Activated CD4-positive, alpha-beta T cell treated with anti-CD3 and anti-CD28 coated beads, Interleukin-2, amount 50 U/mL, for 24 hours (primary cell): ENCODE measurements around the gene GNPTG.

Experiments
- DNase-seq, 2 donors: peaks; one replicate each; pipeline ENCODE4 v3.0.0-alpha.2; 2020; ENCODE audit warnings: low read depth in 1 of 2, low spot score in 1 of 2

Gene GNPTG

DNA sequence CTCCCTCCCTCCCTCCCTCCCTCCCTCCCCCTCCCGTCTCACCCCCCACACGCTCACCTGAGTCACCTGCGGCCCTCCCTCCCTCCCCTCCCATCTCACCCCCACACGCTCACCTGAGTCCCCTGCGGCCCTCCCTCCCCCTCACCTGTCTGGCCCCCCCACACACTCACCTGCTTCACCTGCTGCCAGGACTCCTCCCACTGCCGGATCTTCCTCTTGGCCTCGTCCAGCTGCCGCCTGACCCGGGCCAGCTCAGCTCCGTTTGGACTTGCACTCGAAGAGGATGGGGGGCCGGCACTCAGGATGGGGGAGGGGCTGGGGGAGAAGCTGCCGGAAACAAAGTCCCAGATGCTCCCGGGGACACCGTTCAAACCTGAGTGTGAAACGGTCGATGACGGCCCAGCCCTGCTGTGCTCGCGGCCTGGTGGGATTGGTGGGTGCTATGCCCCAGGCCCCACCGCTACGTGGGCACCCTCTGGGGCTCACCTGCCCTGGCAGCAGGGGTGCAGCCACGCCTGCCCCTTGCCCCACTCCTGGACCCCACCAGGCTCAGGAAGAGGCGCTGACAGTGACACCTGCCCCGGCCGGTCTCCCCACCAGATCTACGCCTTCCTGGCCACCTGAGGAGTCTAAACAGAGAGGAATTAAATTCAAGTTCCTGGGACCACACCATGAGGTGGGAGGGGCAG is 15.9 kb downstream of the GNPTG start:
- DNase-seq = no peak

DNA sequence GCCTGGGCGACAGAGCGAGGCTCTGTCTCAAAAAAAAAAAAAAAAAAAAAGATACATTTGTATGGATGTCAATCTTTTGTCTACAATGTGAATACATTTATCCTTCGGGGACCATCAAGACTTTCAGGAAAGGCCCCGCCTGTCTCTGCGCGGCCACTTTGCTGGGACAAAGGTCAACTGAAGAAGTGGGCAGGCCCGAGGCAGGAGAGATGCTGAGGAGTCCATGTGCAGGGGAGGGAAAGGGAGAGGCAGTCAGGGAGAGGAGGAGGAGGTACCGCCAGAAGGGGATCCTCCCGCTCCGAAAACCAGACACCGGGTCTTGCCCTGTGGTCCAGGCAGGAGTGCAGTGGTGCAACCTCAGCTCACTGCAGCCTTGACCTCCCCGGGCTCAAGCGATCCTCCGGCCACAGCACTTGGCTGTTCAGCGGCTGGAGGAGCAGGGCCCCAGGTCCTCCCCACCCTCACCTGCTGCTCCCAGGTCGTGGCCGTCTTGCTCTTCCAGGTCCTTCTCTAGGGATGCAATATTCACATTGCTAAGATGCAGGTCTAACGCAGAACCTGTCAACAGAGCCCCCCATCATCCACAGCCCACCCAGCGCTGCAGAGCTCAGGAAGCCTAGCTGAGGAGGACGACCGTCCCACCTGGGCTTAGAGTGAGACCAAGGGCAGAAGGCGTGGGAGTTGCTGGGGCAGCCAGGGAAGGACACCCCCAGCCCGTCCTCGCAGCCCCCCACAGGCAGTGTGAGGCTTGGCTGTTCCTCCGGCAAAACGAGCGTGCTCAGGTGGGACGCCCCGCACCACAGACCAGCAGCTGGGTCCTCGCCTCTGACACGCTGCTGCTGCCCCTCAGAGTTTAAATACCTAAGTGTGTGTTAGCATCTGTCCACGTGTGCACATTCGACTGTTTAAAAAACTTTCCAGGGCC is 19.6 kb downstream of the GNPTG start:
- DNase-seq = no peak

DNA sequence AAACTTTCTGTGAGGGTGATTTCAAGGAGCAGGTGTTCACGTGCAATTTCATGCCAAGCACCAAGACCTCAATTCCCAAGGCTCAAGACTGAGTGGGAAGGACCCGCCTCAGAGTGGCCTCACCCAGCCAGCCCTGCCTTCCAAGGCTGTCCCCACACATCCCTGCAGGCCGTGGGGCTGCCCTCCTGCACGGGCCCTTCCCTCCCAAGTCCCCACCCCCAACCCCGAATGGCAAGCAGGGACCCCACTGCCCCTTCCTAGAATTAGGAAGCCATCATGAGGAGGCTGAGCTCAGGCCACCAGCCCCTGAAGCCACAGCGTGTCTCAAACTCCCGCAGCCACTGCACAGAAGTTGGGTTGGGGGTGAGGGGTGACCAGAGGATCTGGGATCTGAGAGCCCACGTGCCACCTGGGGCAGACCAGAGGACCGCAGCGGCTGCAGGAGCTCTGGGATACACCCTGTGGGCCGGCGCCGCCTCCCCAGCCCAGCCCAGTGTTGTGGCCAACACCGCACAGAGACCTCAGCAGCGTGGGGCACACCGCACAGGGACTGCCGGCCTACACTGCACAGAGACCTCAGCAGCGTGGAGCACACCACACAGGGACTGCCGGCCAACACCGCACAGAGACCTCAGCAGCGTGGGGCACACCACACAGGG is 20.7 kb downstream of the GNPTG start:
- DNase-seq = no peak

DNA sequence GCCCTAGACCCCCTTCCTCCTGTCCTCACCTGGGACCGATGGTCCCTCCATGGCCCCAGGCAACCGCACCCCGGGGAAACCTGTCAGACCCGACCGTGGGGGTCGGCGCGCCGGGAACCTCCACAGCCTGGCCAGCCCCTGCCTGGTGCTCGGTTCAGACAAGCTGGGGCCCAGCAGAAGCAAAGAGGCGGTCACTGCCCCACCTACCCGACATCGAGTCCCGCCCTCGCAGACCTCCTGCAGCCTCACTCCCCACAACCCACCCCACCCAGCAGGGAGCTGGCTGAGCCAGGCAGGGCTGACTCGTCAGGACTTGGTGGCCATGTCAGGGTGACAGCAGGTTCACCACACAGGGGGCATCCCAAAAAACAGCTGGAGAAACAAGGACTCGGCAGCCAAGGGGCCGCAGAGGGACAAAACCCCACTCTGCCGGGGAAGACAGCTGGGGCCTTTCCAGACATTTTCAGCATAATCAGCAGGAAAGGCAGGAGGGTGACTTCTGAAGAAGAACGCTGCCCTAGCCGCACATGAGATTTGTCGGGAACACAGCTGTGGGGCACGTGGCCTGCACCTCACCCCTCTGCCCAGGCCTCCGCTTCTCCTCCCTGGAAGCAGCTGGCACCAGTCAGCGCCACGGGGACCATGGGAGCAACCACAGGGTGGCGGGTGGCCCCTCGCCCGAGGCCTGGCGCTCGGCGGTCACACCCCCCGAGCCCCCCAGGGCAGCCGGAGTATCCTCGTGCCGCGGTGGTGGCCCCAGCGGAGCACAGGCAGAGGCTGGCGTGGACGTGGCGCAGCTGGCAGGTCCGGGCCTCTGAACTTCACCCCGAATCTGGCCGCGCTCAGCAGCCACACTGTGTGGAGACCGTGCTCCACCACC is 22.9 kb downstream of the GNPTG start:
- no peak for DNase-seq

DNA sequence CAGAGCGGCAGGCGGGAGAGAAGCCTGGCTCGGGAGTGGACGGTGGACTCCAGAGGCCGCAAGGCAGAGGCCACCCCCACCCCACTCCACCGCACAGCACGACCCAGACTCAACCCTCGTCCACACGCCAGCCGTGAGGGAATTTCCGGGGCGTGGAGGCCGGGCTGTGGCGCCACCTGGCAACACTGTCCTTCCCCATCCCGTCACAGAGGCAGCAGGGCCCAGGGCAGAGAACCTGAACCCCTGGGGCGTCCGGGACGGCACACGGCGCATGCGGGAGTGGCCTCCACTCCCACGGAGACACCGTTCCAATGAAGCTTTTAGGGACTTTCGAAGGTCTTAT is 23.5 kb downstream of the GNPTG start:
- DNase-seq = no peak

DNA sequence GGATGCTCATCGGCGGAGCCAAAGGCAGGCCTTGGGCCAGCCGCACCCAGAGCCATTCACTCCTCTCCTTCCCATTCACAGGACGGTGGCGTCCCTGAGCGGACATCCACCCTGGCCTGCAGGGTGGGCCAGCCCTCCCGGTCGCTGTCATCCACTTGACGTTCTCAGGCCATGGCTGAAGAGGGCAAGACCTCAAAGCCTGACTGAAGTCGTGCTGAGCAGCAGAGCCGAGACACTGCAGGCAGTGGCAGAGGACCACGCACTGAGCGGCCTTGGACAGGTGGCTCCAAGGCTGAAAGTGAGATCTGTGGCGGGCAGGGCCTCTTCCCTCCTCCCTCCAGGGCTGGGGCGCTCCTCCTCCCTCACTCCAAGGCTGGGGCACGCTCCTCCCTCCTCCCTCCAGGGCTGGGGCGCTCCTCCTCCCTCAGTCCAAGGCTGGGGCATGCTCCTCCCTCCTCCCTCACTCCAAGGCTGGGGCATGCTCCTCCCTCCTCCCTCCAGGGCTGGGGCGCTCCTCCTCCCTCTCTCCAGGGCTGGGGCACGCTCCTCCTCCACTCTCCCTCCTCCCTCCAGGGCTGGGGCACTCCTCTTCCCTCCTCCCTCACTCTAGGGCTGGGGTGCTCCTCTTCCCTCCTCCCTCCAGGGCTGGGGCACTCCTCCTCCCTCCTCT is 24.1 kb downstream of the GNPTG start:
- DNase-seq = no peak

DNA sequence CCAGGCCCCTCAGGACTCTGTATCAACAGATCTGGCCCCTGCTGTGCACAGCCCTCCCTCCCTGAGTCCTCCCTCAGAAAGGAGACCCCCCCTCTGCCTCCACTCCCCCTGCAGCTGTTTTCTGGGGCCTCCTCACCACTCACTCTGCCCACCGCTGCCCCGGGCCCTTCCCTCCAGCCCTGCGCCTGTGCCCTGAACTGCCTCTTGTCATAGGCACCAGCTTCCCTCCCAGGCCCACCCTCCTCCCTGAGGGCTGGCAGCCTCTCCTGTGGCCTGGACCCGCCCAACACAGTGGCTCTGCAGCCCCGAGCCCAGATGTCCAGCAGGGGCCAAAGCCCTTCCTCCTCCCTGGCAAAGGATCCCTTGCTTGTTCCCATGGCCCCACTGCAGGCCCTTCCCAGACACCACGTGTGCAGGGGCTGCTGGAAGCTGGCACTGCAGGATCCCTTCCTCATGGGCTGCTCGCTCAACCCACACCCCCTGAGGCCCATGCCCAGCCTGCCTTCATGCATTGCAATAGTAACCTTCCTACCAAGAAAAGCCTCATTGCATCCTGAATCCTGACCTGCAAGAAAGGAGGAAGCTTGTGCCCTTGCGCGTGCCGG is 25.8 kb downstream of the GNPTG start:
- DNase-seq = no peak

DNA sequence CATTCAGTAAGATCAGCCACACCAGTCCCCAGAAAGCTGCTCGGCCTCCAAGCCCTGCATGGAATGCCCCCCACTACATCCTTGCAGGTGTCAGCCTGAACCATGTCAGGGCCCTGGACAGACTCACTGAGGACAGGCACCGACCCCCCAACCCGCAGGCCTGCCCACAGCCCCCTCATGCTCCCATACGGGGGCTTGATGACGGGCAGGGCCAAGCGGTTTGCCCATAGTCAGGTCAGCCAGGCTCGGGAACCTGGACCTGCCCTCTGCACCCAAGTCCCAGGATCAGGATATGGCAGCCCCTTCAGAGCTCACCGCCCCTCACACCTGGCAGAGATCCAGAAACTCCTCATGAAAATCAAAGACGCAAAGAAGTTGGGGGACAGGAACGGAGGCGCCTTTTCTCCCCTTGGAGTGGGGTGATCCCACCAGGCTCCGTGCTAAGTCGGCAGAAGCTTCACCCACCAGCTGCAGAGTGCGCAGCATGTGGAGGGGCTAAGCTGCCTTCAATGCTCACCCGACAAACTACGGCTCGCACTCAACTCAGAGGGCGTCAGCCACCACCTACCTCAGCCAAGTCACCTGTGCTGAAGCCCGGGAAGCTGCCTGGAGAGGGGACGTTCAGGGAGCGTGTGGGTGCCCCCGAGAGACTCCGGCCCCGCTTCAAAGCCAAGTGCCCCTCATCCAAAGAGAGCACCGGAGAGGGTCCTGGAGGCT is 26.5 kb downstream of the GNPTG start:
- no peak for DNase-seq

DNA sequence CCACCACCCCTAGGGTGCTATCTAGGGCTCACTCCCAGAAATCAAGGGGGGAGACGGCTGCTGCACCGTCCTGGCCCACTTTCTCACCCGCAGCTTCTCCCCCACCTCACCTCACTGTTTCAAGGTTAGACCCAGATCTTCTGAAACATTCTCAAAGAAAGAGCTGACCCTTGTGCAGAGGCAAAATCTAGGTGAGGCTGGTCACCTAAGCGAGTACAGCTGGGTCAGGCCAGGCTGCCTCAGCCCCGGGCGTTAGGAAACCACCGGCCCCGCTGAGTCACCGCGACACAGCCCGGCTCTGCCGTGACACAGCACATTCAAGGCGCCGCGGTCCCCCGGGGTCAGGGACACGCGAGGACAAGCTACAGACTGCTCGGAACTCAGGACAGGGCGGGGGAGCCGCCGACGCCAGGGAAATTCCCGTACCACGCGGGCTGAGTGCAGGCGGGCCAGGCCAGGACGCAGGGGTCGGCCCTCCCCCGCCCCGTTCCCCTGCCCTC is 27.1 kb downstream of the GNPTG start:
- peak; percentile 52 to 55 for DNase-seq

DNA sequence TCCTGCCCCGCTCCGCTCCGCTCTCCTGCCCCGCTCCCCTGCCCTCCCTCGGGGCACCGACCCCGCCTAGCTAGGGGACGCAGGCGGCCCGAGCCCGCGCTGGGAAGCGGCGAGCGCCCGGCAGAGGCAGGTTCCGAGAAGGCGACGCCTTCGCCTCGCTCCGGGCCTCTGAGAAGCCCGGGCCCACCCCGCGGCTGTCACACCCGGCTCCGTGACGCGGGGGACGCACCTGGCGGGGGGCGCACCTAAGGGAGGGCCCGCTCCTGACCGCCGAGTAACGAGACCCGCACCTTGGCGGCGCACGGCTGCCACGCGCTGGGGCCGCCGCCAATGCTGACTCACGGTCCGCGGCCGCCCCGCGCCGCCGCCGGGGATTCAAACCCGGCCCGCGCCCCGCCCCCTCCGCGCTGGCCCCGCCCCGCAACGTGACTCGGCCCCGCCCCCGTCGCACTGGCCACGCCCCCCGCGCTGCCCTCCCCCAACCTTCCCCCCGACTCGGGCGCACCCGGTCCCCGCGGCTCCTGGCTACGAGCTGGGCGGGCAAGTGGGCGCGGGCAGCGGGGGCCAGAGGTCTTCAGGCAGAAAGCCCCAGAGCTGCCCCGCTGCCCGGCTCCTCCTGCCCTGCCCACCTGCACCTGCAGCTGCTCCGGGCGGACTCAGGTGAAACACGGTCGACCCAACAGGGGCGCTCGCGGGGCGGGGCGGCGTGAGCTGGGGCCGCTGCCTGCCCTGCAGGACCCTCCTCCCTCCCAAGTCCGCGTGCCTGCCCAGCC is 27.8 kb downstream of the GNPTG start:
- DNase-seq = peak; percentile 61 to 65

DNA sequence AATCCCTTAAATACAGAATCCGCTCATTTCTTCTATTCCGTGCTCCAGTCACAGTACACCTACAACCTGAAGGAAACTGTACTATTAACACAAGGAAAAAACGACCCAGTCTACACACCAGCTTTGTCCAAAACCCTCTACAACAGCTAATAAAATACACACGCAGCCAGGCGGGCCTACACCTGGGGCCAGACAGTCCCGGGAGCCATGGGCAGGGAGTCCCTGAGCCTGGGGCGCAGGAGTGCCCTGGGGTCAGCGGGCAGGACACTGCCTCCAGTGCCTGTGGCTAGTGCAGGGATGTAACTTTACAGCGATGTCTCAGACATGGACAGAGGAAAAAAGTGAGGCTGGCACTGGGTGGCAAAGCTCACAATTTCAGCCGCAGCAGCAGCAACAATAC is 28.5 kb downstream of the GNPTG start:
- DNase-seq = no peak

DNA sequence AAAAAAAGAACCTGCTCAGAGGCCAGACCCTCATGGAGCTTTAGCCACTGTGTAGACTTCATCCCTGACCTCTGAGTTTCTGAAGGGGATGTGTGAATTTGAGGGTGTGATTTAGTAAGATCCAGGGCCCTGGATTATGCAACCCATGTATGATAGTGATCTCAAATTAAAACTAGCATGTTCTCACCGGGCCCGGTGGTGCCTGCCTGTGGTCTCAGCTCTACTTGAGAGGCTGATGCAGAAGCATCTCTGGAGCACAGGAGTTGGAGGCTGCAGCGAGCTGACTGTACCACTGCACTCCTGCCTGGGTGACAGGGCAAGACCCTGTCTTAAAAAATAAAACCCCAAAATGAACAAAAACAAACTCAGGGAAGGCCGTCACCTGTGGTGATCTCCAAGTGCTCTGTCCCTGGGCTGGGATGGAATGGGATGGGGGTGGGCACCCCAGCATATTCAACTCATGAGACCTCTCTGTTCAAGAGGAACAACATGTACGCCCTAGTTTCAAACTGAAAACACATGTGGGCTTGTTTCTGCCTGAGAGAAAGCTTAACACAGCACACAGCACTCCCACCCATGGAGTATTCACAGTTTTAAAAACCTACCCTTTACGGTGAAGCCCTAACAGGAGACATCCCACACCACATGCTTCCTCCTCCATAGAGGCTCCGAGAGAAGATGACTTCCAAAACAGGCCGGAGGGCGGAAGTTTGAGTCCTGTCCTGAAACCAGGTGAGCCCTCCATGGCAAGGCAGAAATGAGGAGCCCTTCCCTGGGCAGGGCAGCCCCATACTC is 30.1 kb downstream of the GNPTG start:
- no peak for DNase-seq

DNA sequence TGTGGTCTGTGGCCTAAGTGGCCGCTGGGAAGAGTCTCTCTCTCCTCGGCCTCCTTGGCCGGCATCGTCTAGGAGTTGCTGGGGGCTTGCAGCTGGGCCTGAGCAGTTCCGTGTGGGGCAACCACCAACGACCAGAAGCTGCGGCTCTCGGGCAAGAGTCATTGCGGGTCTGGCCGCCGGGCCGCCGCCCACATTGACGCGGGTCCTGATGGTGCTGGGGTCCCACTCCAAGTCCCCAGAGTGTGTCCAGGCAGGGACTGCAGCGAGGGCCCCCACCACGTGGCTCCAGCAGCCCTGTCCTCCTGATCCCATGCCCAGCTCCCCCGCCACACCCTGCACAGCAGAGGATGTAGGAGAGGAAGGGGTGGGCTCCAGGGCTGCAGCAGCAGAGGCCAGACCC is 31.8 kb downstream of the GNPTG start:
- no peak for DNase-seq

DNA sequence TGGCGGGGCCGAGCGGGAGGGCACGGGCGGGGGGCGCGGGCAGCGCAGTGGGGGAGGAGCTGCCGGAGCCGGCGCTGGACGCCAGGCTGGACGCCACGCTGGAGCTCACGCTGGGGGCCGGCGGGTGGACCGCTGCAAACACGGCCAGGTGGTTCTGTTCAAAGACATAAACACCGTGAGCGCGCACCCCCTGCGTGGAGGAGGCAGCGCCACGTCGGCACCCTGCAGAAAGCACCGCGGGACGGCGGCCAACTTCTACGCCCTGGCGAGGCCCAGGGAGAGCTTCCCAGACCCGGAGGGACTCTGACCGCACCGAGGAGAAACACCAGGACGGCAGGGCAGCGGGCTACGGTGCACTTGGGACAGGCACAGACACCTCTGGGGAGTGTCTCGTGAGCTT is 33.5 kb downstream of the GNPTG start:
- DNase-seq = no peak

DNA sequence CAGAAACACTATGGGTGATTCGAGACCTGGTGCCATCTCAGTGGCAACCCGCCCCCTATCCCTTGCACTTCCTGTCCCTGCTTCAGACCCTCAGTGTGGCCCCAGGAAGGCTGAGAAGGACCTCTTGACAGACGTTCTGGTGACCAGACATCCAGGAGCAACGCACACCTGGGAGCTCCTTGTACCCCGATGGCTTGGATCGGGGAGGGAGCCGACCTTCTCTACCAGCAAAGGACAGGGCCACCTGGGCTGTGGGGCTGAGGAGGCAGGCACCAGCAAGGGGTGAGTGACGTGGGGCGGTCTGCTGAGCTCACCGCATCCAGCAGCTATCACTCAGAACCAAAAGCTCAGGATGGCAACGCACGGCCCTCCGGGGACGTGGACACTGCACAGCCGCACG is 35.6 kb downstream of the GNPTG start:
- no peak for DNase-seq

DNA sequence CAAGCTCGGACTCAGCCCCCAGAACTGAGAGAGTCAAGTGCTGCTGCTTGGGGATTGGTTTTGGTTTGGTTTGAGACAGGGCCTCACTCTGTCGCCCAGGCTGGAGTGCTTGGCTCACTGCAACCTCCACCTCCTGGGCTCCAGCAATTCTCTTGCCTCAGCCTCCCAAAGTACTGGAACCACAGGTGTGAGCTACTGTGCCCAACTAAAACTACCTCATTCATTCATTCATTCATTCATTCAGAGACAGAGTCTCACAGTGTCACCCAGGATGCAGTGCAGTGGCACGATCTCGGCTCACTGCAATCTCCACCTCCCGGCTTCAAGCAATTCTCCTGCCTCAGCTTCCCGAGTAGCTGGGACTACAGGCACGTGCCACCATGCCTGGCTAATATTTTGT is 38.0 kb downstream of the GNPTG start:
- DNase-seq = no peak

DNA sequence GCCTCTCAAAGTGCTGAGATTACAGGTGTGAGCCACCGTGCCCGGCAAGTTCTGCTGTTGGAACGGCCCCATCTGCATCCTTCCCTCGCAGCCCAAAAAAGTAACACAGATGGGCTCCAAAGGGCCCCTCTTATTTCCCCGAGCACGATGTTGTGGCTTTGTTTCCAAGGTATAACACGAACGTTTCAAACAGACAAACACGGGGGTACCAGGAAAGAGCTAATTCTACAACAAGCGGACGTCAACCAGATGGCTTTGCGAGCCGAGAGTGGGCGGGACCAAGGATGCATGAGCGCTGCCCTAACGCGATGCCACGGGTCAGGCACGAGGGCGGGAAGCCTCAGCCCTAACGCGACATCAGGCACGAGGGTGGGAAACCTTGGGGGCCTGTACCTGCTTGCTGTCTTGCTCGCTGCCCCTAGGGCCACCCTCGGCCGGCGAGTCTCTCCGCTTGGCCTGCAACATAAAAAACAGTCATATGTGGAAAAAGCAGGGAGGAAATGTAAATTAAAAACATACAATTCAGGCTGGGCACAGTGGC is 38.6 kb downstream of the GNPTG start:
- no peak for DNase-seq

DNA sequence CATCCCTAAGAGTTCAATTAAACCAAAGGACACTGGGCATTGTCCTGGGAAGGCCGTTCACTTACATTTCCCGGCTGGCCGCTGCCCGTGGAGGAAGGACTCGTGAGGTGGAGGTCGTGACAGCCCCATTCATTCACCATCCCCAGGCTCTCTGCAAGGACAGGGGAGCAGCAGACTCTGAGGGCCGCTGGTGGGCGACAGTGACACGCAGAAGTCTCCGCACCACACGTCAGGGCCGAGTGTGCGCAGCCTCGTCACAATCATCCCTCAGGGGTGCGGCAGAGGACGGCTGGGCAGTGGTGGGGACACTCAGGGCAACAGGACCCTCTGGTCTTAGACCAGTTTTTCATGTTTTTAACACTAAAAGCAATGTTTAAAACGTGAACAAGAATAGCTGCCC is 41.1 kb downstream of the GNPTG start:
- DNase-seq = no peak
